Head of caudate nucleus (tissue), 42 donors: ENCODE results near the gene ARL6IP6.
"Not testable (repeated sequence)": the region's sequence is repeated elsewhere in the genome, so short reads cannot be mapped to it uniquely, and the experiment has no call there.

Experiments used
- DNase-seq, 42 donors: peaks; one replicate each; pipeline versions ENCODE4 v3.0.0 to v3.0.0-alpha.2; 2020 to 2021; ENCODE audit warnings: mixed read lengths in 7 of 42
- intact Hi-C: fragments of 100-400 bp; cut with DNase I; formaldehyde crosslinking; loops from one replicate; pipeline ENCODE4 v1.15.0; 2022

ARL6IP6 gene

GRCh38 chr2:152718909-152719645 is 657 bp downstream of the ARL6IP6 start:
- DNase-seq, result peak in 3 of 42 donors; percentile 5 to 38 (median 12)
- intact Hi-C loops, result loop anchor here (5.0 to 10.0 kb wide), 2 partner anchors 382 to 544 kb away; partner anchors contain the start of genes FMNL2 and STAM2

- no peak for DNase-seq
- intact Hi-C loops, result loop anchor here (10.0 kb wide), 1 partner anchor 76 kb away; no protein-coding TSS in a partner anchor
Observed at GRCh38 chr2:152720794-152721193, 2.4 kb downstream of the ARL6IP6 start.

GRCh38 chr2:152722639-152723038 is 4.2 kb downstream of the ARL6IP6 start:
- not testable (repeated sequence) for DNase-seq
- intact Hi-C loops, result loop anchor here (10.0 kb wide), 1 partner anchor 78 kb away; no protein-coding TSS in a partner anchor

DNA sequence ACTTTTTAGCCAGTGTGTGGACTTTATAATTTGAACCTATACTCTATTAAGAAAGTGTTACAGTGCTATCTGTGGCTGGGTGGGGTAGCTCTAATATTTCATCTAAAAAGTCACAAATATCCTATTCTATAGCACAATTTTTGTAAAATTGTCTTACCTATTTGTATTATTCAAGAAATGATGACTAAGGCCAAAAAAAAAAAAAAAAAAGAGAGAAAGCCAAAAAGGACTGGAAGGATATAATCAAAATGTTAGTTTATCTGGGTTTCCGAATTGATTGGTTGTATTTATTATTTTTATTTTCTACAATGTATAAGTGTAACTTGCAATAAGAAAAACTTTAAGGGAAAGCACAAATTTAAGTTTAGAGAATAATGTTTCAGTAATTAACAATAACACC is 5.5 kb downstream of the ARL6IP6 start:
- intact Hi-C loops, result loop anchor here (10.0 kb wide), 1 partner anchor 79 kb away; no protein-coding TSS in a partner anchor

GRCh38 chr2:152729844-152730243 is 11.4 kb downstream of the ARL6IP6 start:
- intact Hi-C loops, result loop anchor here (10.0 kb wide), 1 partner anchor 85 kb away; no protein-coding TSS in a partner anchor

More for the DNA sequence above, 5.5 kb downstream of the ARL6IP6 start:
- no peak for DNase-seq

GRCh38 chr2:152730591-152731333 is 12.3 kb downstream of the ARL6IP6 start:
- intact Hi-C loops, result no loop called here
- no peak for DNase-seq

More at GRCh38 chr2:152729844-152730243, 11.4 kb downstream of the ARL6IP6 start:
- no peak for DNase-seq

DNA sequence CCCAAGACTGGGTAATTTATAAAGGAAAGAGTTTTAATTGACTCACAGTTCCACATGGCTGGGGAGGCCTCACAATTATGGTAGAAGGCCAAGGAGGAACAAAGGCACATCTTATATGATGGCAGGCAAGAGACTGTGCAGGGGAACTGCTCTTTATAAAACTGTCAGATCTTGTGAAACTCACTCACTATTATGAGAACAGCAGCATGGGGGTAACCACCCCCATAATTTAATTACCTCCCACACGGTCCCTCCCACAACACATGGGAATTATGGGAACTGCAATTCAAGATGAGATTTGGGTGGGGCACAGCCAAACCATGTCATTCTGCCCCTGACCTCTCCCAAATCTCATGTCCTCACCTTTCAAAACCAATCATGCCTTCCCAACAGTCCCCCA is 19.1 kb downstream of the ARL6IP6 start:
- intact Hi-C loops, DNase-seq: not testable (repeated sequence)

- intact Hi-C loops, result no loop called here
- DNase-seq, result no peak
Observed at GRCh38 chr2:152738438-152738837, 20.0 kb downstream of the ARL6IP6 start.

DNA sequence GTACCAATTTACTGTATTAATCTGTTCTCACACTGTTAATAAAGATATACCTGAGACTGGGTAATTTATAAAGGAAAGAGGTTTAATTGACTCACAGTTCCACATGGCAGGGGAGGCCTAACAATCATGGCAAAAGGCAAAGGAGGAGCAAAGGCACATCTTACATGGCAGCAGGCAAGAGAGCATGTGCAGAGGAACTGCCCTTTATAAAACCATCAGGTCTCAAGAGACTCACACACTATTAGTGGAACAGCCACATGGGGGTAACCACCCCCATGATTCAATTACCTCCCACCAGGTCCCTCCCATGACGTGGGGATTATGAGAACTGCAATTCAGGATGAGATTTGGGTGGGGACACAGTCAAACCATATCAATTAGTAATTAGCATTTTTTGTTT is 21.3 kb downstream of the ARL6IP6 start:
- DNase-seq, intact Hi-C loops: not testable (repeated sequence)

- intact Hi-C loops, result no loop called here
- no peak for DNase-seq
Observed at GRCh38 chr2:152740743-152741328, 22.4 kb downstream of the ARL6IP6 start.

- peak in 1 of 42 donors; percentile 18 for DNase-seq
- intact Hi-C loops, result no loop called here
Observed at GRCh38 chr2:152743002-152743401, 24.6 kb downstream of the ARL6IP6 start.

DNA sequence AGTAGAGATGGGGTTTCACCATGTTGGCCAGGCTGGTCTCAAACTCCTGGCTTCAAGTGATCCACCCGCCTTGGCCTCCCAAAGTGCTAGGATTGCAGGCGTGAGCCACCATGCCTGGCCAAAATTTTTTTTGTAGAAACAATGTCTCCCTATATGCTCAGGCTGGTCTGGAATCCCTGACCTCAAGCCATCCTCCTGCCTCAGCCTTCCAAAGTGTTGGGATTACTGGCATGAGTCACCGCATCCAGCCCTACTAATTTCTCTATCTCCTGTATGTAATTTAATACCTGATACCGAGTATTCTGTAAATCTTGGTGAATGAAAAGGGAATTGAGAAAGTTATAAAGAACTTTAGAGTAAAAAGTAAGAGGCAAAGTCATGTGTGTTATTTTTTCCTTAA is 29.3 kb downstream of the ARL6IP6 start:
- intact Hi-C loops, DNase-seq: not testable (repeated sequence)

GRCh38 chr2:152755029-152755428 is 36.6 kb downstream of the ARL6IP6 start:
- DNase-seq, result peak in 1 of 42 donors; percentile 2

DNA sequence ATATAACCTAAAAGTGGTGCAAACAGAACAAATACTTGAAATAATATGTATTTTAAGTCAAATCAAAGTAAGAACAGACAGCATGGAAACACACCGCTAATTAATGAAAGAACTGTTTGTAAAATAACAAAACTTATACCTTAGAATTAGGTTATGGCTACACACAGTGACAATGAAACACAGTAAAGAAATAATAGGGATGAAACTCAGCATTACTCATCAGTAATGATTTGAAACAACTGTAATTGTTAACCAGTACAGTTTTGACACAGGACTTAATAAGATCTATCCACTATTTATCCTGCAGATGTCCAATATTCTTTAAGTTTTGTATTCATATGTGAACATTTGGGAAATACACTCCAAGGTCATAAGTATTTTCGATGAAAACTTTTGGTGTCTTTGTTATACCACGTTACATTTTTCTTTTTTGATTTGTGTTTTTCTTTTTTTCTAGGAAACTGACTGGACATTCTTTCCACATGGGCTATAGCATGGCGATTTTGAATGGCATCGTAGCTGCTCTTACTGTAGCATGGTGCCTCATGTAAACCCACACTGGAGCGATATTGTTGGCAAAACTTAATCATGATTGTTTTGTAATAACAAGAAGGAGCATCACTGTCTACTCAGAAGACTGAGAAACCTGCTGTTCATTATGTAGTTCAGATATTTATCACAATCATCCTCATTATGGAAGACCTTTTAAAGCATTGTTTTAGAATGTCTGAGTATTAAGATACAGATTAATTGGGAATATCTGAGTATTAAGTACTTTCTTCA is 41.1 kb downstream of the ARL6IP6 start:
- DNase-seq, result no peak
- intact Hi-C loops, result no loop called here

More at GRCh38 chr2:152755029-152755428, 36.6 kb downstream of the ARL6IP6 start:
- intact Hi-C loops, result no loop called here

DNA sequence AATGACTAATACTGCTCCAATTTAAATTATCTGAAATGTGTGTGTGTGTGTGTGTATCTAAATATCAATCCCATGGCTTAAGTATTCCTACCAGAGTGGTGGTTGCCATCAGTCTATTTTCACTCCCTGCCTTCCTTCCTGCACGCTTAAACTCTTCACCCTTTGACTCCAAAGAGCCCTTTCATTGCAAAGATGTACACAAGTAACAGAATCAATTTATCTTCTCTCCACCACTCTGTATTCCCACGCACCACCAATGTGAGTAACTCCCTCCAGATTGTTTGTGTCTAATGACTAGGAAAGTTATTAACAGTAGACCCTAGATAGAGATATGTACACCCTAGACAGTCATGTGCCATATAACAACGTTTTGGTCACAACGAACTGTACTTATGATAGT is 42.8 kb downstream of the ARL6IP6 start:
- intact Hi-C loops, result no loop called here
- no peak for DNase-seq

DNA sequence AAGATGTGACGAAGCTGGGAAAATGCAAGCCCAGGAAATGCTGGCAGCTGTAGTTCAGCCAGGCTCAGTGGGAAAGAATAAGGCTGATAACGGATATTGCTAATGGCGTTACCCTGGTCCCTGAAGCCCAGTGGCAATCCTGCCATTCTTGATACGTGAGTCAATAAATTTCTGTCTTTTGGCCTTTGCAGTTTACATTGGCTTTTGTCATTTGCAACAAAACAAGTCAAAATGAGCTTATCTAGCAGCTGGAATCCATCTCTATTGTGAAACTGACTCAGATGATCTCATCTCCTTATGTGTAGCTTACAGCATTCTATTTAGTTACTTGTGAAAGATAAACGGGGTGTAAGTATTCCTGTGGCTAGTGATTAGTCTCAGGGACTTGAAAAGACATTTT is 43.8 kb downstream of the ARL6IP6 start:
- intact Hi-C loops, result no loop called here
- DNase-seq, result no peak

GRCh38 chr2:152763208-152763607 is 44.8 kb downstream of the ARL6IP6 start:
- intact Hi-C loops, DNase-seq: not testable (repeated sequence)

GRCh38 chr2:152763651-152764050 is 45.2 kb downstream of the ARL6IP6 start:
- DNase-seq, result no peak
- intact Hi-C loops, result no loop called here

DNA sequence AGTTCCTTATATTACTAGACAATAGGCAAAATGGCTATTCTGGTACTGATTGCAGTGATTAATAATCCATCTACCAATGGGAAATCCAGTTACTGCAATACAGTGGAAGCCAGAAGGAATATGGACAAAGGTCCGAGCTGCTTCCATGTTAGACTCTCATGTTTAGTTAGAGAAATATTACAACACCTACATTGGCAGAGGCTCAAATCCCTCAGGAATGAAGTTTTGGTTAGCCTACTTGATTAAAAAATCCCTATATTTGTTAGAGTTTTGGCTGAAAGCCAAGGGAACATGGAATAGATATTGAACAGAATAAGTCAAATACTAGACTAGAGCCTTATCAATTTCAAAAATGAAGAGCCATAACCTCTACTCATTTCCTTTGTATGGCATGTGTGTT is 48.5 kb downstream of the ARL6IP6 start:
- DNase-seq, result no peak
- intact Hi-C loops, result no loop called here
